IMR-90 (cell line): ENCODE measurements around the gene ORC2. TPM values are rescaled to one million over a fixed set of nuclear protein-coding genes. Genes with fewer than 3 reads are reported as not detected.

Experiments
- ATAC-seq: fragments of 200-7000 bp; cut with Tn5 transposase; 2 replicates; pipeline ENCODE4 v1.9.1; 2020; ENCODE audit warnings: low read depth, mild to moderate bottlenecking, moderate library complexity
- BruUV-seq: library from RNA; stranded (reverse); fragments of 400-500 nt; replicated peaks from 2 replicates; lab custom pipeline; 2021; lab: Mats Ljungman, UMichigan
- CTCF ChIA-PET: fragments of 300-600 bp; formaldehyde crosslinking; extraction: SDS; loops from one replicate; lab custom pipeline; 2021; ENCODE audit warnings: antibody characterized with exemption; lab: Yijun Ruan, JAX
- POLR2A ChIA-PET: fragments of 300-600 bp; sonication (Branson Sonifier 250); formaldehyde crosslinking; loops from one replicate; lab custom pipeline; 2022; ENCODE audit warnings: antibody characterized with exemption; ENCODE audit not compliant: unreplicated experiment; lab: Charles Lee
- DNase-seq: peaks from one replicate; pipeline ENCODE4 v3.0.0; 2013
- H2AFZ ChIP-seq: replicated peaks from 2 replicates; pipeline ENCODE3; 2013; ENCODE audit warnings: low read length, mild to moderate bottlenecking; ENCODE audit not compliant: poor library complexity
- H2AK5ac ChIP-seq: 2 replicates; pipeline ENCODE4 v1.6.1; 2013; ENCODE audit warnings: low read depth, low read length, inconsistent platforms
- H2AK9ac ChIP-seq: replicated peaks from 2 replicates; pipeline ENCODE3; 2013; ENCODE audit warnings: mild to moderate bottlenecking, low read depth, low read length, moderate library complexity; ENCODE audit not compliant: poor library complexity
- H2BK120ac ChIP-seq: 2 replicates; pipeline ENCODE4 v1.6.1; 2013; ENCODE audit warnings: low read depth, low read length, inconsistent platforms
- H2BK15ac ChIP-seq: 3 replicates; pipeline ENCODE4 v1.6.1; 2013; ENCODE audit warnings: low read depth, low read length, inconsistent platforms
- H2BK20ac ChIP-seq: 2 replicates; pipeline ENCODE4 v1.6.1; 2013; ENCODE audit warnings: low read depth, mild to moderate bottlenecking, inconsistent platforms, low read length, moderate library complexity
- H2BK5ac ChIP-seq: 2 replicates; pipeline ENCODE4 v1.6.1; 2013; ENCODE audit warnings: mild to moderate bottlenecking, low read depth, low read length, inconsistent platforms; ENCODE audit not compliant: poor library complexity, severe bottlenecking
- H3K14ac ChIP-seq: replicated peaks from 2 replicates; pipeline ENCODE4 v1.6.1; 2013; ENCODE audit warnings: low read depth, low read length, inconsistent platforms
- H3K18ac ChIP-seq: 2 replicates; pipeline ENCODE4 v1.6.1; 2013; ENCODE audit warnings: low read depth, low read length, control low read depth
- H3K23ac ChIP-seq: 2 replicates; pipeline ENCODE4 v1.6.1; 2013; ENCODE audit warnings: low read depth, low read length, inconsistent platforms
- H3K27ac ChIP-seq: 2 replicates; pipeline ENCODE4 v1.5.1; 2013; ENCODE audit warnings: mild to moderate bottlenecking, control low read depth, low read length; ENCODE audit not compliant: insufficient read depth
- H3K27me3 ChIP-seq: 2 replicates; pipeline ENCODE4 v1.6.1; 2013; ENCODE audit warnings: low read length; ENCODE audit not compliant: control insufficient read depth, insufficient read depth
- H3K36me3 ChIP-seq: 2 replicates; pipeline ENCODE4 v1.6.1; 2013; ENCODE audit warnings: low read length, mixed read lengths; ENCODE audit not compliant: control insufficient read depth, insufficient read depth
- H3K4ac ChIP-seq: 2 replicates; pipeline ENCODE4 v1.6.1; 2013; ENCODE audit warnings: low read depth, low read length, inconsistent platforms
- H3K4me1 ChIP-seq: 2 replicates; pipeline ENCODE4 v1.6.1; 2013; ENCODE audit warnings: low read length, mixed read lengths; ENCODE audit not compliant: control insufficient read depth, insufficient read depth
- H3K4me2 ChIP-seq: 2 replicates; pipeline ENCODE4 v1.6.1; 2013; ENCODE audit warnings: low read depth, mild to moderate bottlenecking, control low read depth, low read length, moderate library complexity
- H3K4me3 ChIP-seq: 2 replicates; pipeline ENCODE4 v1.5.1; 2013; ENCODE audit warnings: low read depth, mild to moderate bottlenecking, control low read depth, low read length, moderate library complexity; ENCODE audit not compliant: insufficient read depth
- H3K56ac ChIP-seq: 2 replicates; pipeline ENCODE4 v1.6.1; 2013; ENCODE audit warnings: low read length, inconsistent platforms; ENCODE audit not compliant: insufficient read depth; ENCODE audit errors: extremely low read depth
- H3K79me1 ChIP-seq, 2 experiments: 2 replicates each; pipeline ENCODE4 v1.6.1; 2013; ENCODE audit warnings: low read length in 2 of 2, inconsistent platforms in 1 of 2, low read depth in 1 of 2
- H3K9ac ChIP-seq: 2 replicates; pipeline ENCODE4 v1.6.1; 2013; ENCODE audit warnings: low read depth, low read length, control low read depth
- H3K9me1 ChIP-seq: 2 replicates; pipeline ENCODE4 v1.6.1; 2013; ENCODE audit warnings: low read length, inconsistent platforms; ENCODE audit not compliant: insufficient read depth
- H3K9me3 ChIP-seq: 2 replicates; pipeline ENCODE4 v1.6.1; 2013; ENCODE audit warnings: low read length; ENCODE audit not compliant: control insufficient read depth, insufficient read depth
- H4K20me1 ChIP-seq: 2 replicates; pipeline ENCODE4 v1.6.1; 2013; ENCODE audit warnings: low read length, inconsistent platforms; ENCODE audit not compliant: insufficient read depth
- H4K5ac ChIP-seq: 2 replicates; pipeline ENCODE4 v1.6.1; 2013; ENCODE audit warnings: mild to moderate bottlenecking, low read depth, low read length, control low read depth
- H4K8ac ChIP-seq, 2 experiments: 2 replicates each; pipeline ENCODE4 v1.6.1; 2013; ENCODE audit warnings: low read depth in 2 of 2, low read length in 2 of 2, control low read depth in 1 of 2, inconsistent platforms in 1 of 2
- H4K91ac ChIP-seq: 2 replicates; pipeline ENCODE4 v1.6.1; 2013; ENCODE audit warnings: low read depth, low read length, inconsistent platforms; ENCODE audit not compliant: insufficient read depth
- CEBPB ChIP-seq: IDR thresholded peaks from 2 replicates; pipeline ENCODE4 v1.6.1; 2012; ENCODE audit warnings: low read depth, low read length, improper control_type of control experiment
- CHD1 ChIP-seq: IDR thresholded peaks from 2 replicates; pipeline ENCODE4 v1.6.1; 2012; ENCODE audit warnings: low read depth, low read length, improper control_type of control experiment
- MAFK ChIP-seq: IDR thresholded peaks from 2 replicates; pipeline ENCODE4 v1.6.1; 2012; ENCODE audit warnings: low read depth, low read length, improper control_type of control experiment
- MAZ ChIP-seq: IDR thresholded peaks from 2 replicates; pipeline ENCODE4 v1.6.1; 2012; ENCODE audit warnings: low read depth, mild to moderate bottlenecking, low read length, improper control_type of control experiment, moderate library complexity, borderline replicate concordance
- NFE2L2 ChIP-seq: fragments of 150-350 bp; IDR thresholded peaks from 2 replicates; pipeline ENCODE4 v1.6.1; 2016; ENCODE audit warnings: low read depth, mild to moderate bottlenecking, low read length
- POLR2A ChIP-seq: IDR thresholded peaks from 2 replicates; pipeline ENCODE4 v1.6.1; 2012; ENCODE audit warnings: mild to moderate bottlenecking, low read depth, low read length
- RAD21 ChIP-seq: IDR thresholded peaks from 2 replicates; pipeline ENCODE4 v1.6.1; 2012; ENCODE audit warnings: low read length, improper control_type of control experiment
- dilution Hi-C: fragments of 300-500 bp; cut with HindIII; formaldehyde crosslinking; loops from one replicate; pipeline ENCODE4 v1.14.3; 2018; ENCODE audit warnings: low sequenced_read_pairs; ENCODE audit not compliant: unreplicated experiment
- in situ Hi-C: fragments of 300-500 bp; cut with MboI; formaldehyde crosslinking; loops from 3 replicates; pipeline ENCODE4 v1.14.3; 2019; ENCODE audit warnings: low sequenced_read_pairs, inconsistent platforms, mixed read lengths
- intact Hi-C: fragments of 100-400 bp; cut with micrococcal nuclease; formaldehyde crosslinking; loops from 2 replicates; pipeline ENCODE4 v1.10.0; 2022
- polyA plus RNA-seq, 3 experiments: library from polyadenylated mRNA; depleted of rRNA; stranded (reverse); fragments of >200 nt; gene quantifications; 2 replicates each; pipeline ENCODE4 v1.2.3, GENCODE V29; 2012; ENCODE audit warnings: low replicate concordance in 1 of 3
- total RNA-seq: library from RNA; depleted of rRNA; stranded (reverse); fragments of >200 nt; gene quantifications from 2 replicates; pipeline ENCODE4 v1.2.3, GENCODE V29; 2012

Gene ORC2
- total and polyA plus RNA-seq, 2 of the 4 experiments (the other 2 are of a cell fraction): 4.4 to 10.0 TPM

GRCh38 chr2:200913654-200914053, 49.8 kb downstream of the ORC2 start:
- Histone ChIP-seq H2AFZ (no peak overlapping the region), H4K8ac (no peak overlapping the region), H3K4ac (no peak overlapping the region), H3K23ac (no peak overlapping the region), H2BK5ac (peak overlapping the region; percentile 30), H3K14ac (no peak overlapping the region), H2BK120ac (no peak overlapping the region), H3K9me3 (no peaks in the 10 kb centered on the region), H3K9ac (no peak overlapping the region), H3K36me3 (peaks cover 27% of the 10 kb centered on the region), H4K5ac (no peak overlapping the region), H3K79me1 (peaks cover 4 to 7% of the 10 kb centered on the region in 2 experiments; a peak in 3 of 4 replicates), H3K27me3 (no peaks in the 10 kb centered on the region), H3K27ac (no peak overlapping the region), H2AK9ac (no peak overlapping the region), H3K4me3 (no peak overlapping the region), H3K56ac (no peak overlapping the region), H3K9me1 (no peaks in the 10 kb centered on the region), H3K4me2 (no peak overlapping the region), H2BK15ac (no peak overlapping the region), H2AK5ac (no peak overlapping the region), H3K18ac (no peak overlapping the region), H2BK20ac (no peak overlapping the region), H4K20me1 (no peaks in the 10 kb centered on the region), H3K4me1 (peaks cover 2% of the 10 kb centered on the region; the same call in 1 of the 2 replicates), H4K91ac (no peak overlapping the region)
- in situ Hi-C loops: no loop called here
- dilution Hi-C loops: no loop called here
- peak; percentile 76 for DNase-seq
- ATAC-seq: peak; percentile 88
- intact Hi-C loops: no loop called here
- TF ChIP-seq MAFK: peak; percentile 66; the same call in 1 of the 2 replicates
- TF ChIP-seq MAZ: no peak
- TF ChIP-seq RAD21: no peak
- peak; percentile 28; the same call in 1 of the 2 replicates for TF ChIP-seq CEBPB
- TF ChIP-seq NFE2L2: no peak
- no peak for TF ChIP-seq POLR2A
- no peak for TF ChIP-seq CHD1
- ChIA-PET POLR2A (interaction anchor here (0.6 kb wide), 1 partner anchor 197 kb away, joined by 4 read pairs; no protein-coding TSS in a partner anchor), CTCF (interaction anchor here (0.8 to 0.9 kb wide), 2 partner anchors 8 to 49 kb away, joined by 3 to 5 read pairs; no protein-coding TSS in a partner anchor)
- no TSS peak for BruUV-seq
